Keratinocyte (primary cell): Measurements from ENCODE around the gene TMEM163. TPM values are rescaled to one million over a fixed set of nuclear protein-coding genes. Genes with fewer than 3 reads are reported as not detected.

Experiments
- DNase-seq: peaks from one replicate; pipeline ENCODE4 v3.0.0-alpha.2; 2011; ENCODE audit warnings: low read depth, missing footprints, low spot score
- FAIRE-seq: peaks from 2 replicates; lab custom pipeline; 2011; peaks lifted over from hg19 to GRCh38; lab: Jason Lieb, UNC
- H2AFZ ChIP-seq: 2 replicates; pipeline ENCODE4 v1.6.0; 2012; ENCODE audit warnings: low read length, control low read depth, inconsistent platforms; ENCODE audit not compliant: control insufficient read depth
- H3K27ac ChIP-seq: 2 replicates; pipeline ENCODE4 v1.5.1; 2011; ENCODE audit warnings: low read length; ENCODE audit not compliant: control insufficient read depth, insufficient read depth
- H3K27me3 ChIP-seq: 3 replicates; pipeline ENCODE4 v1.6.0; 2011; ENCODE audit warnings: low read length; ENCODE audit not compliant: control insufficient read depth, insufficient read depth; ENCODE audit errors: extremely low read depth
- H3K36me3 ChIP-seq, 2 experiments: 2 replicates in 1 of 2; 3 replicates in 1 of 2; pipeline ENCODE4 v1.5.1; 2011; ENCODE audit warnings: low read length in 2 of 2, mild to moderate bottlenecking in 1 of 2; ENCODE audit not compliant: control insufficient read depth in 2 of 2, insufficient read depth in 2 of 2; ENCODE audit errors: extremely low read depth in 1 of 2
- H3K4me1 ChIP-seq: 3 replicates; pipeline ENCODE4 v1.5.1; 2011; ENCODE audit warnings: low read length; ENCODE audit not compliant: control insufficient read depth, insufficient read depth; ENCODE audit errors: extremely low read depth
- H3K4me2 ChIP-seq: 3 replicates; pipeline ENCODE4 v1.6.0; 2011; ENCODE audit warnings: low read depth, low read length; ENCODE audit not compliant: control insufficient read depth, insufficient read depth; ENCODE audit errors: extremely low read depth
- H3K4me3 ChIP-seq, 3 experiments: fragments of 200-600 bp in 1 of 3; sonication (generic) in 1 of 3; 2 replicates in 2 of 3; 3 replicates in 1 of 3; pipeline ENCODE4 v1.5.1; 2011 to 2016; ENCODE audit warnings: low read length in 3 of 3, mild to moderate bottlenecking in 3 of 3, control low read depth in 2 of 3, inconsistent platforms in 1 of 3, low read depth in 1 of 3, mixed read lengths in 1 of 3, mixed run types in 1 of 3, moderate library complexity in 1 of 3; ENCODE audit not compliant: control insufficient read depth in 2 of 3, insufficient read depth in 2 of 3; ENCODE audit errors: extremely low read depth in 1 of 3
- H3K79me2 ChIP-seq: 2 replicates; pipeline ENCODE4 v1.6.0; 2012; ENCODE audit warnings: low read length; ENCODE audit not compliant: control insufficient read depth, insufficient read depth
- H3K9ac ChIP-seq: 3 replicates; pipeline ENCODE4 v1.6.0; 2011; ENCODE audit warnings: low read length; ENCODE audit not compliant: control insufficient read depth, insufficient read depth; ENCODE audit errors: extremely low read depth
- H3K9me1 ChIP-seq: 3 replicates; pipeline ENCODE4 v1.6.0; 2011; ENCODE audit warnings: low read length; ENCODE audit not compliant: control insufficient read depth, insufficient read depth; ENCODE audit errors: extremely low read depth
- H3K9me3 ChIP-seq: 2 replicates; pipeline ENCODE4 v1.5.1; 2012; ENCODE audit warnings: low read depth, low read length; ENCODE audit not compliant: control insufficient read depth
- H4K20me1 ChIP-seq: 3 replicates; pipeline ENCODE4 v1.6.0; 2011; ENCODE audit warnings: low read length; ENCODE audit not compliant: control insufficient read depth, insufficient read depth; ENCODE audit errors: extremely low read depth
- CTCF ChIP-seq, 3 experiments: IDR thresholded peaks in 1 of 3; conservative IDR thresholded peaks in 1 of 3; optimal IDR thresholded peaks in 1 of 3; 2 replicates in 2 of 3; 3 replicates in 1 of 3; pipeline versions ENCODE3 to v1.5.1; 2011; ENCODE audit warnings: low read length in 3 of 3, mild to moderate bottlenecking in 3 of 3, moderate library complexity in 2 of 3, control low read depth in 1 of 3, inconsistent platforms in 1 of 3; ENCODE audit not compliant: insufficient read depth in 2 of 3; ENCODE audit errors: extremely low read depth in 1 of 3
- EZH2 ChIP-seq: IDR thresholded peaks from one replicate; pipeline ENCODE4 v1.6.1; 2012; ENCODE audit warnings: inconsistent platforms, mild to moderate bottlenecking, low read length, moderate library complexity
- dilution Hi-C: fragments of 300-500 bp; cut with MboI; formaldehyde crosslinking; loops from one replicate; pipeline ENCODE4 v1.7.0; 2020; ENCODE audit warnings: low sequenced_read_pairs; ENCODE audit not compliant: extremely low pct_ligation_motif_present
- polyA plus RNA-seq, 5 experiments: library from polyadenylated mRNA; depleted of rRNA in 3 of 5; stranded (reverse) in 3 of 5; stranded (forward) in 1 of 5; unstranded in 1 of 5; fragments of >200 nt; gene quantifications; 1 replicate in 1 of 5; 2 replicates in 3 of 5; 3 replicates in 1 of 5; pipeline versions ENCODE4 v1.2.1 to v1.2.3, GENCODE V29; 2011 to 2012; ENCODE audit warnings: missing spikeins in 2 of 5, low read depth in 1 of 5, low replicate concordance in 1 of 5

Gene TMEM163
- polyA plus RNA-seq, 1 donor (not counting 4 experiments of a cell fraction or from before 2014, with no cell fraction given): not detected

GRCh38 chr2:134453476-134453875 lies 265.3 kb downstream of the TMEM163 start:
- Histone ChIP-seq H3K4me2 (no peak overlapping the region), H4K20me1 (no peaks in the 10 kb centered on the region), H3K79me2 (no peaks in the 10 kb centered on the region), H3K9me3 (no peaks in the 10 kb centered on the region), H3K27me3 (no peaks in the 10 kb centered on the region), H3K4me1 (no peaks in the 10 kb centered on the region), H3K9ac (no peak overlapping the region), H3K9me1 (no peaks in the 10 kb centered on the region), H3K4me3 (no peak overlapping the region), H3K27ac (no peak overlapping the region), H2AFZ (no peak overlapping the region), H3K36me3 (peaks cover 3 to 4% of the 10 kb centered on the region in 2 experiments)
- dilution Hi-C loops: no loop called here
- TF ChIP-seq EZH2 (no peak), CTCF (optimal IDR thresholded peaks at IDR 0.05 in 1 of 3, IDR thresholded peaks at IDR 0.05 in 1 of 3, conservative IDR thresholded peaks at IDR 0.05 in 1 of 3; ENCODE audit: extremely low read depth in 1 of 3, insufficient read depth in 2 of 3, low read length in 3 of 3) (no peak)
- DNase-seq: no peak
- no peak for FAIRE-seq

GRCh38 chr2:134452042-134452733 lies 266.6 kb downstream of the TMEM163 start:
- dilution Hi-C loops: no loop called here
- TF ChIP-seq EZH2: no peak
- no peak for FAIRE-seq

GRCh38 chr2:134451347-134451630 lies 267.5 kb downstream of the TMEM163 start:
- Histone ChIP-seq H3K9me1 (no peaks in the 10 kb centered on the region), H3K36me3 (peaks cover 3 to 8% of the 10 kb centered on the region in 2 experiments), H3K79me2 (no peaks in the 10 kb centered on the region), H3K9me3 (no peaks in the 10 kb centered on the region), H3K4me1 (no peaks in the 10 kb centered on the region), H3K27me3 (no peaks in the 10 kb centered on the region), H2AFZ (no peak overlapping the region), H3K27ac (no peak overlapping the region), H3K4me3 (no peak overlapping the region), H3K9ac (no peak overlapping the region), H3K4me2 (no peak overlapping the region), H4K20me1 (no peaks in the 10 kb centered on the region)
- no peak for TF ChIP-seq EZH2
- no peak for TF ChIP-seq CTCF (optimal IDR thresholded peaks at IDR 0.05 in 1 of 3, IDR thresholded peaks at IDR 0.05 in 1 of 3, conservative IDR thresholded peaks at IDR 0.05 in 1 of 3; ENCODE audit: extremely low read depth in 1 of 3, insufficient read depth in 2 of 3, low read length in 3 of 3)
- dilution Hi-C loops: no loop called here
- FAIRE-seq (no peak), DNase-seq (no peak)

More at GRCh38 chr2:134452042-134452733, 266.6 kb downstream of the TMEM163 start:
- Histone ChIP-seq H3K4me2 (no peak overlapping the region), H3K4me3 (no peak overlapping the region), H3K9me1 (no peaks in the 10 kb centered on the region), H3K9me3 (no peaks in the 10 kb centered on the region), H3K27me3 (no peaks in the 10 kb centered on the region), H3K36me3 (peaks cover 3 to 8% of the 10 kb centered on the region in 2 experiments), H3K79me2 (no peaks in the 10 kb centered on the region), H2AFZ (no peak overlapping the region), H4K20me1 (no peaks in the 10 kb centered on the region), H3K27ac (no peak overlapping the region), H3K9ac (no peak overlapping the region), H3K4me1 (no peaks in the 10 kb centered on the region)
- no peak for DNase-seq
